GM10248 (cell line): ENCODE measurements around the gene TMEM108.

Source experiments
- CTCF ChIA-PET: fragments of 300-600 bp; sonication (Branson Sonifier 250); formaldehyde crosslinking; extraction: SDS; loops from one replicate; lab custom pipeline; 2021; ENCODE audit warnings: antibody characterized with exemption; lab: Yijun Ruan, JAX
- POLR2A ChIA-PET: fragments of 350-650 bp; sonication (Branson Sonifier 250); formaldehyde crosslinking; extraction: SDS; loops from one replicate; lab custom pipeline; 2020; ENCODE audit warnings: antibody characterized with exemption; lab: Yijun Ruan, JAX
- DNase-seq: peaks from one replicate; pipeline ENCODE4 v3.0.0; 2012; ENCODE audit errors: extremely low spot score
- CTCF ChIP-seq: IDR thresholded peaks from 2 replicates; pipeline ENCODE4 v1.5.1; 2012; ENCODE audit warnings: mild to moderate bottlenecking, low read depth; ENCODE audit errors: extremely low read depth, missing control alignments, control extremely low read depth

The TMEM108 gene

DNA sequence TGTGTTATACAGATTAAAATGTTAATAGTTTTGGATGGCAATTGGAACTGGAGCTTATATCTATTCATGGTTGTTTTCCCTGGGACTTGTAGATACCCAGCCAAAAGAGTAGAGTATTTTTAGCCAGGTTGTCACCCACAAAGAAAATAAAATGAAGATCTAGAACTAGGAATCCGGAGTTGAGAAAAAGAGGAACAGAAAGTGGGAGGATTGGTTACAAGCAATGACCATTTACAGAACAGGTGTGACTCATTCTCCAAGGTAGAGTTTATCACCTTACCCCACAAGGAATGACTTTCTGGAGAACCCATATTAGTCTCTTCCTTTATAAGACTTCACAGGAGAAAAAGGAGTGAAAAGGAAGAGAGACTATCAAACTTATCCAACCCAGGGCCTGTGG is 99.8 kb downstream of the TMEM108 start:
- ChIA-PET POLR2A (no interaction called here), CTCF (no interaction called here)
- no peak for TF ChIP-seq CTCF
- DNase-seq: peak; percentile 32

DNA sequence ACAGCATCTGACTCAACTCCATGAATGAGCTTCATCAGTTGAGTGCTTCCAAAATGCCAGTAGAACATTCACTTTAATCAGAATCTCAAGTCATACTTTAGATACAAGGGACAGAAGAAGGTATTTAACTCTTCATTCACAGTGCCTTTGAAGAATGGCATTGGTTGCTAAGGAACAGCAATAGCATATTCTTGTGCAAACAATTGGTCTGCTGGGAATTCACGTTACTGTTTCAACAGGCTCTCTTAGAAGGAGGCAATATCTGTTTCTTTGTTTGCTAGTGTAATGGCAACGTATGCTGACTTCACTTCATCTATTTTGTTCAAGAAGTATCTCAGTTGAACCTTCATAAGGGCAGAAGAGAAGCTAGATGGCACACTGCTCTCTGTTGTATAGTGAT is 113.9 kb downstream of the TMEM108 start:
- no peak for DNase-seq
- ChIA-PET POLR2A (no interaction called here), CTCF (no interaction called here)
- no peak for TF ChIP-seq CTCF

GRCh38 chr3:133152681-133153220 is 114.6 kb downstream of the TMEM108 start:
- ChIA-PET POLR2A (no interaction called here), CTCF (no interaction called here)
- no peak for DNase-seq
- no peak for TF ChIP-seq CTCF

GRCh38 chr3:133153382-133153781 is 115.2 kb downstream of the TMEM108 start:
- CTCF ChIA-PET: no interaction called here
- POLR2A ChIA-PET: no interaction called here
- no peak for DNase-seq
- no peak for TF ChIP-seq CTCF

GRCh38 chr3:133157716-133158115 is 119.5 kb downstream of the TMEM108 start:
- DNase-seq: no peak
- CTCF ChIA-PET: interaction anchor here (1.4 kb wide), 1 partner anchor 16 kb away, joined by 3 read pairs; no protein-coding TSS in a partner anchor
- no peak for TF ChIP-seq CTCF
- POLR2A ChIA-PET: no interaction called here

DNA sequence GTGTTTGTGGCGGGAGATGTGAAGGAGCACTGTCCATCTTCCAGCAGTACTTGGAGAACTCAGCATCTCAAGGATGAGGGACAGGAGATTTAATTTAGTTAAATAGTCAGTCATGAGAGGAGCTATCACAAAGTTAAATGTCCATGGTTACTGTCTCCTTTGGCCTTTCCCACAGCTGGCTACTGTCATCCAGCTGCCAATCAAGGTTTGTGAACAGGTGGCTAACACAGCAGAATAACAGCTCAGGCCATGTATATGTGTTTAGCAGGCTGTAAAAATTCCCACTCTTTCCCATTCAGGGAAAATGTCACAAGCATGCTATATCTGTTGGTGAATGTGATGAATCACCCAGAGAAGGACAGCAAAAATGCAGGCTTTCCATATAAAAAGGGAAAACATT is 120.5 kb downstream of the TMEM108 start:
- no peak for TF ChIP-seq CTCF
- POLR2A ChIA-PET: no interaction called here
- no peak for DNase-seq
- CTCF ChIA-PET: interaction anchor here (0.7 kb wide), 1 partner anchor 49 kb away, joined by 4 read pairs; no protein-coding TSS in a partner anchor
